ENCODE measurements around the gene COL18A1. TPM values are rescaled to one million over a fixed set of nuclear protein-coding genes. Genes with fewer than 3 reads are reported as not detected.

Gene COL18A1
- total and polyA plus RNA-seq, 4 donors = 44.9 to 308 (median 232) TPM

- TF ChIP-seq ZBTB33 (IDR thresholded peaks at IDR 0.05) (no peak), HNF4A (conservative IDR thresholded peaks at IDR 0.05) (no peak), SP1 (IDR thresholded peaks at IDR 0.05) (no peak), CTCF (IDR thresholded peaks at IDR 0.05; ENCODE audit: low read depth, low read length, missing input control) (no peak), RXRA (IDR thresholded peaks at IDR 0.05) (no peak), HNF4G (IDR thresholded peaks at IDR 0.05) (no peak), REST (IDR thresholded peaks at IDR 0.05) (no peak), MAX (IDR thresholded peaks at IDR 0.05) (no peak), FOXA2 (IDR thresholded peaks at IDR 0.05) (no peak), YY1 (IDR thresholded peaks at IDR 0.05) (no peak), JUND (IDR thresholded peaks at IDR 0.05) (no peak), TAF1 (conservative IDR thresholded peaks at IDR 0.05) (no peak), GABPA (IDR thresholded peaks at IDR 0.05 in 1 of 2, conservative IDR thresholded peaks at IDR 0.05 in 1 of 2) (no peak), FOXA1 (IDR thresholded peaks at IDR 0.05) (no peak), RAD21 (IDR thresholded peaks at IDR 0.05) (no peak)
- Histone ChIP-seq H3K27ac (ENCODE audit: low read depth in 1 of 2, low read length in 2 of 2) (no peak overlapping the region), H3K9me3 (ENCODE audit: control insufficient read depth in 4 of 4, low read length in 3 of 4) (no peaks in the 10 kb centered on the region), H3K9ac (ENCODE audit: low read depth in 1 of 2, low read length in 2 of 2) (no peak overlapping the region), H3K4me1 (ENCODE audit: control insufficient read depth in 4 of 4, insufficient read depth in 4 of 4, low read length in 3 of 4) (peaks cover 9 to 50% (median 41%) of the 10 kb centered on the region in 4 donors), H3K36me3 (ENCODE audit: control insufficient read depth in 4 of 4, insufficient read depth in 3 of 4, low read depth in 1 of 4, low read length in 3 of 4) (peaks cover 0 to 2% (median 0%) of the 10 kb centered on the region in 4 donors), H3K4me3 (ENCODE audit: low read depth in 1 of 3, low read length in 3 of 3) (no peak overlapping the region), H3K27me3 (ENCODE audit: control insufficient read depth in 4 of 4, insufficient read depth in 4 of 4, low read length in 3 of 4) (no peaks in the 10 kb centered on the region)
- 87% methylated on average over 19 of the region's 19 CpGs for WGBS
- DNase-seq (ENCODE audit: low spot score) = no peak
These were observed 39.4 kb downstream of the COL18A1 start for GRCh38 chr21:45444385-45444784.

GRCh38 chr21:45445369-45445768 is 40.4 kb downstream of the COL18A1 start:
- H3K27me3 ChIP-seq (ENCODE audit: control insufficient read depth in 4 of 4, insufficient read depth in 4 of 4, low read length in 3 of 4) = no peaks in the 10 kb centered on the region
- H3K4me3 ChIP-seq (ENCODE audit: low read depth in 1 of 3, low read length in 3 of 3) = no peak overlapping the region
- TF ChIP-seq RAD21 (IDR thresholded peaks at IDR 0.05) (no peak), MAX (IDR thresholded peaks at IDR 0.05) (no peak), FOXA2 (IDR thresholded peaks at IDR 0.05) (no peak), RXRA (IDR thresholded peaks at IDR 0.05) (no peak), FOXA1 (IDR thresholded peaks at IDR 0.05) (no peak), HNF4G (IDR thresholded peaks at IDR 0.05) (no peak), CTCF (IDR thresholded peaks at IDR 0.05; ENCODE audit: low read depth, low read length, missing input control) (no peak), SP1 (IDR thresholded peaks at IDR 0.05) (no peak), NR2F2 (IDR thresholded peaks at IDR 0.05) (no peak), JUND (IDR thresholded peaks at IDR 0.05) (no peak), HNF4A (conservative IDR thresholded peaks at IDR 0.05) (no peak), GABPA (IDR thresholded peaks at IDR 0.05 in 1 of 2, conservative IDR thresholded peaks at IDR 0.05 in 1 of 2) (no peak), ZBTB33 (IDR thresholded peaks at IDR 0.05) (no peak)
- H3K9ac ChIP-seq (ENCODE audit: low read depth in 1 of 2, low read length in 2 of 2) = no peak overlapping the region
- no peak for DNase-seq (ENCODE audit: low spot score)
- H3K4me1 ChIP-seq (ENCODE audit: control insufficient read depth in 4 of 4, insufficient read depth in 4 of 4, low read length in 3 of 4) = peaks cover 14 to 52% (median 45%) of the 10 kb centered on the region in 4 donors
- H3K36me3 ChIP-seq (ENCODE audit: control insufficient read depth in 4 of 4, insufficient read depth in 3 of 4, low read depth in 1 of 4, low read length in 3 of 4) = peaks cover 0 to 2% (median 0%) of the 10 kb centered on the region in 4 donors
- WGBS = 74% methylated on average over 9 of the region's 9 CpGs
- no peaks in the 10 kb centered on the region for H3K9me3 ChIP-seq (ENCODE audit: control insufficient read depth in 4 of 4, low read length in 3 of 4)
- no peak overlapping the region for H3K27ac ChIP-seq (ENCODE audit: low read depth in 1 of 2, low read length in 2 of 2)

Measured in liver (tissue), 9 donors.